OCI-LY1 (cell line): ENCODE results near the gene ABCF3.

Experiments
- EZH2 ChIP-seq: fragments of 200-600 bp; sonication (generic), shearing (Covaris generic); IDR thresholded peaks from 2 replicates; pipeline ENCODE4 v1.8.0; 2017; ENCODE audit warnings: borderline replicate concordance, mixed run types, mild to moderate bottlenecking, antibody characterized with exemption, low read length, moderate library complexity, mixed read lengths
- TF ChIP-seq, protein P1 (sequence below): fragments of 200-600 bp; sonication (generic), shearing (Covaris generic); IDR thresholded peaks from 2 replicates; pipeline ENCODE4 v1.5.1; 2017; ENCODE audit warnings: mild to moderate bottlenecking, antibody characterized with exemption, low read length, moderate library complexity, mixed read lengths

DNA sequence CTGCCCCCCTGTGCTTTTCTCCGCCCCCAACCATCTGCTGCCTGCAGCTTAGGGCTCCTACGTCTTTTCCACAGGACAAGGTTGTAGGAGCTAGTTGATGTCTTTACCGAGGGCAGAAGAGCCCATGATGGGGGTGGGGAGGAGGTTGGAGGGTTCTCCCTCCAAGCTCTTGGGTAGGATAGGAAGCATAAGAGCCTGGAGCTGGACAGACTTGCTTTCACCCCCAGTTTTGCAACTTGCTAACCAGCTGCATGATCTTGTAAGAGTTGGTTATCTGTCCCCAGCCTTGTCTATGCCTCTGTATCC, 856 bp downstream of the ABCF3 start:
- TF ChIP-seq, protein P1, sequence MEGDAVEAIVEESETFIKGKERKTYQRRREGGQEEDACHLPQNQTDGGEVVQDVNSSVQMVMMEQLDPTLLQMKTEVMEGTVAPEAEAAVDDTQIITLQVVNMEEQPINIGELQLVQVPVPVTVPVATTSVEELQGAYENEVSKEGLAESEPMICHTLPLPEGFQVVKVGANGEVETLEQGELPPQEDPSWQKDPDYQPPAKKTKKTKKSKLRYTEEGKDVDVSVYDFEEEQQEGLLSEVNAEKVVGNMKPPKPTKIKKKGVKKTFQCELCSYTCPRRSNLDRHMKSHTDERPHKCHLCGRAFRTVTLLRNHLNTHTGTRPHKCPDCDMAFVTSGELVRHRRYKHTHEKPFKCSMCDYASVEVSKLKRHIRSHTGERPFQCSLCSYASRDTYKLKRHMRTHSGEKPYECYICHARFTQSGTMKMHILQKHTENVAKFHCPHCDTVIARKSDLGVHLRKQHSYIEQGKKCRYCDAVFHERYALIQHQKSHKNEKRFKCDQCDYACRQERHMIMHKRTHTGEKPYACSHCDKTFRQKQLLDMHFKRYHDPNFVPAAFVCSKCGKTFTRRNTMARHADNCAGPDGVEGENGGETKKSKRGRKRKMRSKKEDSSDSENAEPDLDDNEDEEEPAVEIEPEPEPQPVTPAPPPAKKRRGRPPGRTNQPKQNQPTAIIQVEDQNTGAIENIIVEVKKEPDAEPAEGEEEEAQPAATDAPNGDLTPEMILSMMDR, result no peak
- no peak for TF ChIP-seq EZH2
